Head of caudate nucleus (tissue), 42 donors: ENCODE results near the gene SCOC.
"Not testable (repeated sequence)": the region's sequence is repeated elsewhere in the genome, so short reads cannot be mapped to it uniquely, and the experiment has no call there.

Experiments
- DNase-seq, 42 donors: peaks; one replicate each; pipeline versions ENCODE4 v3.0.0 to v3.0.0-alpha.2; 2020 to 2021; ENCODE audit warnings: mixed read lengths in 7 of 42
- intact Hi-C: fragments of 100-400 bp; cut with DNase I; formaldehyde crosslinking; loops from one replicate; pipeline ENCODE4 v1.15.0; 2022

SCOC gene

DNA sequence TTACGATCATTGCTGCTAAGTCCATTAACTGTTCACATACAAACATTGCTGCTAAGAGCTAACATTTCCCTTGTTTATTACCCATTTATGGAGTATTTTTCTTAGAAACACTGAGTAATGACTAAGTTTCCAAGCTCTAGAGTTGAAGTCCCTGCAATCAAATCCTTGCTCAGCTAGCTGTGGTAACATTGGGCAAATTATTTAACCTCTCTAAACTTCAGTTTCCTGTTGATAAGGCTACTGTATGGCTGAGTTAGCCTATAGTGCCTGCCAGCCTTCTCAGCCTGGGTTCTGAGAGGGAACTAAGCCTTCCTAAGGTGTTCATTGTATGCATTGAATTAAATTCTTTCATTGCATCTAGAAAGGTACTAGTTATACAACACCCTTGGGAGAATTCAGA, 15.2 kb upstream of the SCOC start:
- no peak for DNase-seq
- intact Hi-C loops: no loop called here

DNA sequence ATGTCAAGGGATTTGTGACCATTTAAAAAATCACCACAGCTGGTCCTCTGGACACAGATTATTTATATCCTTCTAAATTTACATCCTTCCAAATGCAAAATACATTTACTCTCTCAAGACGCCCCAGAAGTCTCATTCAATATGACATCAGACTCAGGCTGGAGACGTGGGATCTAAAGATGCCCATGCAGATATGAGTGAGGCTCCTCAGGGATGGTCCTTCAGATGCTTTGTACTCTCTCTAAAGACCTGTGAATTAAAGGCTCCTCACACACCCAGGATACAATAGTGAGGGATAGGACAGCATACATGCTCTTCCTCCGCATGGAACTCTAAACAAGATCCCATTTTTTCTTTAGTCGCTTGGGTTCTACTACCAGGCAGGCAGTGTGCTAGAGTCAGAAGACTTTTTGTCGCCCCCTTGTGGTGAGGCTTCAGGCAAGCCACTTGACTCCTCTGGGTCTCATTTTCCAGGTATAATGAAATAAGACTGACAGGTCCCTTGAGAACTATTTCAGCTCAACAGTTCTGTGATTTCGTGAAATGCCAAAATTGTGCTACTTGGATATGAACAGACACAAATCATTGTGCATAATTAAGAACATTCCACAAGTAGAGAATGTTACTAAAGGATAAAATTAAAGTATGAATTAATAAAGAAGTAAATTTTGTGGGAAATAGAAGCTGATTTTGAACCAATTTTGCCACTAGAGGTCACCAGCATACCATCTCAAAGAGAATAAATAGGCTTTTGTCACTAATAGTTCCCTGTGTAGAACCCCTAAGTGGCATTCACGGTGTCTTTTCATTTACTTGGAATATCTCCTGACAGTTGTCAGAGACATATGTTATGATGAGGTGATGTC, 13.7 kb upstream of the SCOC start:
- intact Hi-C loops: loop anchor here (5.0 to 10.0 kb wide), 2 partner anchors 253 to 495 kb away; no protein-coding TSS in a partner anchor

DNA sequence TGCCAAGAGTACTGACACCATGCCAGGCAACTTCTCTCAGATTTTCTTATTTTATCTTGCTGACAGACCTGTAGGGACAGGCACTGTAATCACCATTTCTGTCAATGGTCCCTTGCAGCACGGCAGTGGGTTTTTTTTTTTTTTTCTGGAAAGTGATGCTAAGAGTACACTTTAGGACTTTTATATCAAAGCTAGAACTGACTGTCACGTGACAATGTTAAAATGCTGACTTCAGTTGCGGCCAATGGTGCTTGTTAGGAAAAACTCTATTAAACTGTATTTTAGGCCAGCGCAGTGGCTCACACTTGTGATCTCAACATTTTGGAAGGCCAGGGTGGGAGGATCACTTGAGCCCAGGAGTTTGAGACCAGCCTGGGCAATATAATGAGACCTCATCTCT, 12.3 kb upstream of the SCOC start:
- DNase-seq: no peak
- intact Hi-C loops: loop anchor here (5.0 to 10.0 kb wide), 2 partner anchors 251 to 494 kb away; no protein-coding TSS in a partner anchor

More for the DNA sequence above, 13.7 kb upstream of the SCOC start:
- peak; percentile 53 to 90 (median 80) for DNase-seq

DNA sequence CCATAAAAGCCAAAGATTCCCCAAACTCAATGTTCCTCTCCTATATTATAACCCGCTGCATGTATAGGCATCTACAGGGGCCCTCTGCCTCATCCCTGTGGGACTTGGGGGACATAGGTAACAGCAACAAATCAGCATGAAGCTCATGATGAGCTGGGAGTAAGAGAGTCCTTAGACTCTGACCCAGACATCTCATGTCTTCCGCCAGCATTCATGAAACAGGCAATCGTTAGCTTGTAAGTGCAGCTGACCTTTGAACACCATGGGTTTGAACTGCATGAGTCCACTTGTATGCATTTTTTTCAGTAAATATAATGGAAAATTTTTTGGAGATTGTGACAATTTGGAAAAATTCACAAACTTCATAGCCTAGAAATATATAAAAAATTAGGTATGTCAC, 10.4 kb upstream of the SCOC start:
- no peak for DNase-seq
- intact Hi-C loops: loop anchor here (5.0 to 10.0 kb wide), 2 partner anchors 249 to 492 kb away; no protein-coding TSS in a partner anchor

DNA sequence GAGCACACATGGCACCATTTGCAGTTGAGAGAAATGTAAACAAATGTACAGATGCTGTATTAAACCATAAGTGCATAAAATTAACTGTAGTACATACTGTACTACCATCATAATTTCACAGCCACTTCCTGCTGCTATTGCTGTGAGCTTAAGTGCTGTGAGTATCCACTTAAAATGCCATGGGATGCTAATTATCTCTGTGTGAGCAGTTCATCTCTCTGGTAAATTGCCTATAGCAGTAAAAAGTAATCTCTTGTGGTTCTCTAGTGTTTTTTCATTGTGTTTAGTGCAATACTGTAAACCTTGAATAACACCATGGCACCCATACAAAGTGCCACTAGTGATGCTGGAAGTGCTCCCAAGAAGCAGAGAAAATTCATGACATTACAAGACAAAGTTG, 9.9 kb upstream of the SCOC start:
- intact Hi-C loops: loop anchor here (5.0 to 10.0 kb wide), 2 partner anchors 249 to 491 kb away; no protein-coding TSS in a partner anchor

DNA sequence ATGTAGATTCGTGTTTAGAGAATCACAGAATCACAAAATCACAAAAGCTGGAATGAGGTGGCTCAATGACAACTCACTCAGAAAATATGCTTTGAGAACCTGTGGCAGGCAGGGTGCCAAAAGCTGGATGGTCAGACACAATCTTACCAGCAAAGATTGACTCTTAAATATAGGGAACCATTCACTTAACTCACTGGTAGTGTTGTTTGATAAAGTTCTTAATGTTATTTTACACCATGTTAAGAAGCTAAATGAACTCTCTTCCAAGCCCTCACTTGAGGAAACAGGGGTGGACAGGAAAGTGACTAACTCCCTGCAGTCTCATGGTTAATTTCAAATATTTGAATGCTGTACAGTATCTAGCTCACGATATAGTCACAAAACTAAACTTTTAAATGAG, 5.7 kb upstream of the SCOC start:
- DNase-seq: no peak
- intact Hi-C loops: loop anchor here (10.0 kb wide), 1 partner anchor 487 kb away; no protein-coding TSS in a partner anchor

More for the DNA sequence above, 9.9 kb upstream of the SCOC start:
- DNase-seq: no peak

DNA sequence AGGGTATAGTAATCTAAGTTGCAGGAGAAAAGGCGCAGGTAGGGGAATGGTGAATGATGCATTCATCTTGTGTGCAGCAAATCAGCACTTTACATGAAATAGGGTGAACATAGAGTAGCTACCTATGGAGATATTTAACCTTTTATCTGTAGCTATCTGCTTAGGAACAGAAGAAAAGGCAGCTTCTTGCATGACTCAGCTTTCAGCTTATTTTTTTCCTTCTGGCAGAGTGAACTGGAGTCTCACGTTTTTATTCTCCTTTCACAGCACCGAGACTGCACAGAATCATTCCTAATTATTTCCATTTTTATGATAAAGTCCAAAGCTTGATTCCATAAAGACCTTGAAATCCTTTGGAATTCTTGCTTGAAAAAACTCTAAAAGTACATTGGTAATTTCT, 4.8 kb upstream of the SCOC start:
- DNase-seq: no peak
- intact Hi-C loops: loop anchor here (10.0 kb wide), 1 partner anchor 486 kb away; no protein-coding TSS in a partner anchor

DNA sequence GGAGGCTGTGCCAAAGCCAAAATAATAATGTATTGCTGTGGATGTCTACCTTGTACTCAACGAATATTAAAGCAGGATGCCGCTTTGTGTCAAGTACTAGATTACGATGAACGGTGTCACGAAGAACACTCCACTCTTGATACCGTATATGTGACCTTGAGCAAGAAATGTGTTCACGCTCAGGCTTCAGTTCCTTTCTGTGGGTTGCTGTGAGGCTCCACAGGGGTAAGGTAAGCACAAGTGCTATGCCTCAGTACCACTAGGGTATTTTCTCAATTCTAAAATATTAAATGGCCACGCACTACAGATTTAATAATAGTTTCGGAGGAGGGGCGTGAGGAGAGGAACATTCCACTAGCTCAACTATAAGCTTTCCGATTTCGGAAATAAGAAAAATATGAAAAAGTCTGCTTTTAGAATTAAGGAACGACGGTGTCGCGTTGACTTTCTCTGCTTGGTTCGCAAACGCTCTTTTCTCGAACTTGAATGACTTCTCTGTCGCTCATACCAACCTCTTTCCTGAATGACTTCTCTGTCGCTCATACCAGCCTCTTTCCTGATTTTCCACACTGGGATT, 607 bp upstream of the SCOC start:
- peak in 11 of 42 donors; percentile 12 to 55 (median 23) for DNase-seq
- intact Hi-C loops: loop anchor here (5.0 kb wide), 2 partner anchors 149 to 811 kb away; partner anchors contain the start of gene ELMOD2

DNA sequence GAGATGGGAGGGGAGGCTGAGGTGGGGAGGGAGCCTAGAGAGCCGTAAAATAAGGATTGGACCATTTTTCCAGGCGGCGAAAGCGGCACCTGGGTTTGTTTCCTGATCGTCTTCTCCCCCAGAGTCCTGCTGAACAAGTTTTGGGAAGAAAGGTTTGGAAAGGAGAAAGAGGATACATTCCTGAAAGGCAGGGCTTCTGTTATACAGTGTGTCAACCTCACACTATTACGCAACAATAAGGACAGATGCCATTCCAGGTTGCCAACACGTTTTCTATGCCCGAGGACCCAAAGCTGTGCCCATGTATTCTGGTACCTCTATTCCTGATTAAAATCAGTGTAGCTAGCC, 658 bp downstream of the SCOC start:
- intact Hi-C loops: loop anchor here (5.0 kb wide), 2 partner anchors 148 to 812 kb away; partner anchors contain the start of gene ELMOD2
- no peak for DNase-seq

DNA sequence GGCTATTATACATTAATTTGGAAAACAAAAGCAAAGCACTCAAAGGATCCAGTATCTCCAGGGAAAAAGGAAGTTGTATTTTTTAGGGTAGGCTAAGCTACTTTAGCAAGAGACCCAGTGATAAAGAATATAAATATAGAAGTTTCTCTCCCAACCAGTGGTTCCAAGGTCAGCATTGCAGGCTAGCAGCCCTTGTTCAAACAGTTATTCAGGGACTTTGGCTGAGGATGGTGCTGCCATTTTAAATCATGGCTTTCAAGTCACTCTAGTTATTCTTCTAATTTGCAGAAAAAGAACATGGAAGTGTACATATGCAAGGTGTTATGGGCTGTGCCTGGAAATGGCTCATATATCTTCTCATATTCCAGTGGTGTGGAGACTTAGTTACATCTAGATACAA, 9.3 kb downstream of the SCOC start:
- no peak for DNase-seq
- intact Hi-C loops: no loop called here

DNA sequence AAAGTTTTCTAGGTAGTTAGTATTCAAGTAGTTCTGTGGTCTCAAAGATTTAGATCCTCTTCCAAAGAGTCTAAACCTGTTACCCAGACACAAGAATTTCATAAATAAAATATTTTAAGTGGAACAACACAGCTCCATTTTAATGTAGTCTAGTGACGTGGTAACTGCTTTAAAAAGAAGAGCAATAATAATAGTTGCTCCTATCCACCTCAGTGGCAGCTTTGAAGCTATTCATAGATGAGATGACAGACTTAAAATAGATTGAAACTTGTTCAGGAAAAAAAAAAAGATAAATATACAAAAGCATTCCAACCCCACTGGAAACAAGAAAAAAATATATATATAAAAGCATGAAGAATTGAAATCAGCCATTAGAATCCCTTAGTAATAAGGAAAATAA, 14.6 kb downstream of the SCOC start:
- intact Hi-C loops: no loop called here
- no peak for DNase-seq

DNA sequence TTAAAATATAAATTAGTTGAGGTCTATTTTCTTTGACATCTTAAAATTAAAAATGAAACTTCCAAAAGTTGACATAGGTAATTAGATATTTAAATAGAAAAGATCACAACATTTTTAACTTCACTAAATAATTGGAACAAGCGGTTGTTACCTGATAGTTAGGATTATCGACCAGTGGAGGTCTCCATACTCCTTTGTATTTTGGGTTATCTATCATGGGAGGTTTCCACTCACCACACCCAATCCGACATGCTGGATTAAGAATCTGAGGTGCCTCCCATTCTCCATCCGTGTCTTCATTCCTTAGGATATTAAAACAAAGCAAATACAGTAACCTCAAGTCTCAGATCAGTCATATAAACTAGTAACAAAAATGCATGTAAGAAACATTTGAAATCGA, 22.2 kb downstream of the SCOC start:
- intact Hi-C loops: no loop called here
- no peak for DNase-seq

DNA sequence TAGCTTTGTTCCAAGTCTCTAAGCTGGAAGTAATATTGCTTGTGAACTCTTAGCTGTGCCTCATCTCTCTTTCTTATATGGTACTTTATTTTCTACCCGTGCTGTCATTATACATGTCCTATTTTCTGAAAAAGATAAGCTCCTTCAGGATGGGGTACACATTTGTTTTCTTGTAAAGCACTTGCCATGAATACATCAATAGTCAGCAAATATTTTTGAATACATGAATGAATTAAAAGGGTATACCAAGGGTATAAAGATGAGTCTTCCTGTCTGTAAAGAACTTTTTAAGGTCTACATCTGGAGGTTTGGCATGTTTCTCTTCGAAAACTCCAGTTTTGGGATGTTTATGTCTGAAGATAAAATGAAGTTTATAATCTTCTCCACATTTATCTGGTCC, 26.7 kb downstream of the SCOC start:
- DNase-seq: no peak
- intact Hi-C loops: no loop called here

DNA sequence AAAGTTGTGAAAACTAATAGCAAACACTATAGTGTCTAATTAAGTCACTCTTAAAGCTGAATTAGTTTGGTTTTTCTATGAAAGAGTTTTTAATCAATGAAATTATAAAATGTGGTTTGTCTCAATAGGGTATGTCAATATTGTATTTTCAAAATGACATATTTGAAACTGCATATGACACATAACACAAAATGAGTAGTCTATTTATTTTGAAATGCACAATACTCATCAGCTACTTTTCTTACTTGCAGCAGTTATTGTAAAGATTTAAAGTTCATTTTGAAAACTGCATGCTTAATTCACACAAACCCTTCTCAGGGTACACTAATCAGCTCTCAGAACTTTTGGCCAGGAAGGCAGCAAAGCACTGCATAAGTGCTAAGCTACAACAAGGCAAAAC, 32.8 kb downstream of the SCOC start:
- intact Hi-C loops: no loop called here
- DNase-seq: no peak

DNA sequence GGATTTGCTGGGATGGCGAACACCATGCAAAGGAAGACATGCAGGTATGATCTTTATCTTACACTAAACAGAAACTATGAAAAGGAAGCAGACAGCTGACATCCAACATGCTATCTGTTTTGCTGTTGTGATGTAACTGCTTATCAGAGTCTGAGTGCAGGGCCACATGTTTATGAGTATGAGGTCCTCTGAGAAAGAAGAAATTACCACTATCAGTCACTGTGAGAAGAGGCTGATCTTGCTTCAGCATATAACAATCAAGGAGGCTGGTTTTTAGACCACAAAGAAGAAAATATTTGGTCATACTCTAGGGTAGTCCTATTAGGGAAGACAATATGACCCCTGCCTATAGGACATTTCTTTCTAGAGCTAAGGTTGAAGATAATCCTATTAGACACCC, 35.5 kb downstream of the SCOC start:
- intact Hi-C loops: no loop called here
- no peak for DNase-seq

DNA sequence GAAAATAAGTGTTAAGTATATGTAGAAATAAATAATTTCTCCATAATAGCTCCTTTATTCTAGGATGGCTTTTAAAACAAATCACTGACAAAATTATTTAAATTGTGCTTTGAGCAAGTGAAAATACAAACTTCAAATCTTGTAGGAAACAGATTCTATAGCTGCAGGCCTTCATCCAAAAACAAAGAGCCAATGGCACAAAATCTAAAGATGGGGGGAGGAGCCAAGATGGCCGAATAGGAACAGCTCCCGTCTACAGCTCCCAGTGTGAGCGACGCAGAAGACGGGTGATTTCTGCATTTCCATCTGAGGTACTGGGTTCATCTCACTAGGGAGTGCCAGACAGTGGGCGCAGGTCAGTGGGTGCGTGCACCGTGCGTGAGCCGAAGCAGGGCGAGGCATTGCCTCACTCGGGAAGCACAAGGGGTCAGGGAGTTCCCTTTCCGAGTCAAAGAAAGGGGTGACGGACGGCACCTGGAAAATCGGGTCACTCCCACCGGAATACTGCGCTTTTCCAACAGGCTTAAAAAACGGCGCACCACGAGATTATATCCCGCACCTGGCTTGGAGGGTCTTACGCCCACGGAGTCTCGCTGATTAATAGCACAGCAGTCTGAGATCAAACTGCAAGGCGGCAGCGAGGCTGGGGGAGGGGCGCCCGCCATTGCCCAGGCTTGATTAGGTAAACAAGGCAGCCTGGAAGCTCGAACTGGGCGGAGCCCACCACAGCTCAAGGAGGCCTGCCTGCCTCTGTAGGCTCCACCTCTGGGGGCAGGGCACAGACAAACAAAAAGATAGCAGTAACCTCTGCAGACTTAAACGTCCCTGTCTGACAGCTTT, 39.9 kb downstream of the SCOC start:
- DNase-seq, intact Hi-C loops: not testable (repeated sequence)

DNA sequence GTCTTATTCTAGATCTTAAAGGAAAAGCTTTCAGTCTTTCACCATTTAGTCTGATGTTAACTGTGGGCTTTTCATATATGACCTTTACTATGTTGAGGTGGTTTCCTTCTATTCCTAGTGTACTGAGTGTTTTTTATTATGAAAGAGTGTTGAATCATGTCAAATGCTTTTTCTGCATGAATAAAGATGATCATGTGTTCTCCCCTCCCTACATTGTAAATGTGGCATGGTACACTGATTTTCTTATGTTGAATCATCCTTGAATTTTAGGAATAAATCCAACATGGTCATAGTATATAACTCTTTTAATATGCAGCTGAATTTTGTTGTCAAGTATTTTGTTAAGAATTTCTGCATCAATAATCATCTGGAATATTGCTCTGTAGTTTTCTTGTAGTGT, 49.7 kb downstream of the SCOC start:
- intact Hi-C loops: no loop called here
- no peak for DNase-seq

DNA sequence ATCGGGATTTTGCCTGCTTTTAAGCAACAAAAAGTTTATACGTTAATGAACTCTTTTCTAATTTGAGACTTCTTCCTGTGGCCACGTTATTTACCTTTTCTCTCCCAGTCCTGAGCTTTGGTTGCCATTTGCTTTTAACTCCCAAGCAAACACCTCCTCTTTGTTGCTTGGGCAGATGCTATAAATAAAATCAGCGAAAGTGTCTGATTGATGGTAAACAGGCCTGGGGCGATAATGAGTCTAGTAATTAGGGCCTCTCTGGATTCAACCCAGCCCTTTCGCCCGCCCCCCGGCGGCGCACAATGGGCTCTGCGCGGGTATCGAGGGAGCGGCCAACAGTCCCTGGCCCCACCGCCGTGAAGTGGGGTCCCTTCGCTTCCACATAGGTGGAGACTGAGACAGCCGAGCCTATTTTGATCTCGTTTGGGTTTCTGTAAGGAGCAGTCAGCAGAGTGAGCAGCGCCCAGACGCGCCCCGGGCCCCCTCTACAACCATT, 53.2 kb downstream of the SCOC start:
- peak in 19 of 42 donors; percentile 3 to 67 (median 13) for DNase-seq
- intact Hi-C loops: no loop called here
